Astrocyte (in vitro differentiated cells and primary cell): Measurements from ENCODE around the gene GPA33.

ENCODE experiments used
- EZH2 ChIP-seq: IDR thresholded peaks from 2 replicates; pipeline ENCODE4 v1.6.1; 2012; ENCODE audit warnings: mild to moderate bottlenecking, low read length, inconsistent platforms; ENCODE audit not compliant: insufficient read depth
- TF ChIP-seq, protein P1 (sequence below): IDR thresholded peaks from 2 replicates; pipeline ENCODE4 v1.5.1; 2011; ENCODE audit warnings: low read depth, mild to moderate bottlenecking, inconsistent platforms, low read length, moderate library complexity; ENCODE audit not compliant: insufficient read depth

DNA sequence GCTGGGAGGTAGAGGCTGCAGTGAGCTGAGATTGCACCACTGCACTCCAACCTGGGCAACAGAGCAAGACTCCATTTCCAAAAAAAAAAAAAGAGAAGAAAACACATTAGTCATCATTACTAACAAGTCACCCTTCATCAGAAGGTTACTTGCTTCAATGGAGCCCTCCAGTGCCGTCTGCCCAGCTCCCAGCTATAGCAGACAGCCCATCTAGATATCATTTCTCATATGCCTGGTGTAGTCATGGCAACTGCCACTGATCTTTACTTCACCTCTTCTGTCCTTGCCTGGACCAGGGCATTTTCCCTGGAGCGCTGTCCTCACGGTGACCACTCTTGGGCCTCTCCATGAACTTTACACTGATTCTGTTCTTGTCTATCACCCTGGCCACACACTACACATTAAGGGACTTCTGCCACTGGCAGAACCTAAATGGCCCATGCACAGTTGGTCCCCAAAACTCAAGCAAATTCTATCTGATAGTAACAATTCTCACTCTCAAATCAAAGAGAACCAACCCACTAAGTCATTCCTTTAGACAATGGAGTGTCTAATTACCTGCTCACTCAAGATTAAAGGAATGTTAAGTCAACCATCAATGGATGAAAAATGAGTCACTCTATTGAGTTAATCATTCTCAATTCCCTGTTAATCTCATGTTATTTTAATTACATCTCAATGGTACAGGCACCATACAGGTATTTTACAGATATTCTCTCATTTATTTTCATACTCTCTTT is 12.9 kb downstream of the GPA33 start:
- TF ChIP-seq, protein P1, sequence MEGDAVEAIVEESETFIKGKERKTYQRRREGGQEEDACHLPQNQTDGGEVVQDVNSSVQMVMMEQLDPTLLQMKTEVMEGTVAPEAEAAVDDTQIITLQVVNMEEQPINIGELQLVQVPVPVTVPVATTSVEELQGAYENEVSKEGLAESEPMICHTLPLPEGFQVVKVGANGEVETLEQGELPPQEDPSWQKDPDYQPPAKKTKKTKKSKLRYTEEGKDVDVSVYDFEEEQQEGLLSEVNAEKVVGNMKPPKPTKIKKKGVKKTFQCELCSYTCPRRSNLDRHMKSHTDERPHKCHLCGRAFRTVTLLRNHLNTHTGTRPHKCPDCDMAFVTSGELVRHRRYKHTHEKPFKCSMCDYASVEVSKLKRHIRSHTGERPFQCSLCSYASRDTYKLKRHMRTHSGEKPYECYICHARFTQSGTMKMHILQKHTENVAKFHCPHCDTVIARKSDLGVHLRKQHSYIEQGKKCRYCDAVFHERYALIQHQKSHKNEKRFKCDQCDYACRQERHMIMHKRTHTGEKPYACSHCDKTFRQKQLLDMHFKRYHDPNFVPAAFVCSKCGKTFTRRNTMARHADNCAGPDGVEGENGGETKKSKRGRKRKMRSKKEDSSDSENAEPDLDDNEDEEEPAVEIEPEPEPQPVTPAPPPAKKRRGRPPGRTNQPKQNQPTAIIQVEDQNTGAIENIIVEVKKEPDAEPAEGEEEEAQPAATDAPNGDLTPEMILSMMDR: no peak
- no peak for TF ChIP-seq EZH2
